Lung (tissue), 12 donors: ENCODE results near the gene DNAH3. TPM values are rescaled to one million over a fixed set of nuclear protein-coding genes. Genes with fewer than 3 reads are reported as not detected.

ENCODE experiments used
- ATAC-seq: fragments of 200-7000 bp; cut with Tn5 transposase; one replicate; pipeline ENCODE4 v1.9.1; 2020; ENCODE audit warnings: moderate number of reproducible peaks; ENCODE audit not compliant: insufficient read depth, low FRiP score
- DNase-seq, 3 donors: peaks; one replicate each; pipeline ENCODE4 v3.0.0-alpha.2; 2013 to 2017
- H3K27ac ChIP-seq, 2 donors: one replicate each; pipeline ENCODE4 v1.5.1; 2013; ENCODE audit warnings: mild to moderate bottlenecking in 2 of 2, moderate library complexity in 2 of 2, control low read depth in 1 of 2, inconsistent platforms in 1 of 2, low read depth in 1 of 2, low read length in 1 of 2
- H3K27me3 ChIP-seq, 3 donors: one replicate each; pipeline ENCODE4 v1.5.1; 2013; ENCODE audit warnings: low read length in 2 of 3; ENCODE audit not compliant: control insufficient read depth in 3 of 3, insufficient read depth in 3 of 3
- H3K36me3 ChIP-seq, 4 donors: one replicate each; pipeline ENCODE4 v1.5.1; 2013; ENCODE audit warnings: low read length in 4 of 4, mild to moderate bottlenecking in 1 of 4, moderate library complexity in 1 of 4; ENCODE audit not compliant: control insufficient read depth in 4 of 4, insufficient read depth in 4 of 4
- H3K4me1 ChIP-seq, 5 donors: one replicate each; pipeline ENCODE4 v1.5.1; 2013; ENCODE audit warnings: low read length in 5 of 5, mild to moderate bottlenecking in 2 of 5, moderate library complexity in 1 of 5; ENCODE audit not compliant: control insufficient read depth in 5 of 5, insufficient read depth in 5 of 5
- H3K4me3 ChIP-seq: one replicate; pipeline ENCODE4 v1.5.1; 2013; ENCODE audit warnings: mild to moderate bottlenecking, control low read depth, moderate library complexity
- H3K9ac ChIP-seq, 2 donors: one replicate each; pipeline ENCODE4 v1.5.1; 2013; ENCODE audit warnings: low read length in 2 of 2, control low read depth in 1 of 2; ENCODE audit not compliant: insufficient read depth in 1 of 2
- H3K9me3 ChIP-seq, 4 donors: one replicate each; pipeline ENCODE4 v1.5.1; 2013; ENCODE audit warnings: low read length in 3 of 4, mild to moderate bottlenecking in 1 of 4, moderate library complexity in 1 of 4; ENCODE audit not compliant: control insufficient read depth in 4 of 4, insufficient read depth in 3 of 4
- WGBS, 2 donors: extraction: QIAGEN DNeasy Blood & Tissue Kit; methylation state at CpG; one replicate each; pipeline ENCODE4 v1.1.7; 2013; 5-methylcytosine and 5-hydroxymethylcytosine counted together
- polyA plus RNA-seq, 2 donors: library from polyadenylated mRNA; stranded (reverse); fragments of 200-250 nt; gene quantifications; one replicate each; pipeline ENCODE4 v1.2.1, GENCODE V29; 2013
- total RNA-seq, 2 donors: library from RNA; depleted of rRNA in 1 of 2; stranded (reverse); fragments of >200 nt in 1 of 2; gene quantifications; one replicate each; pipeline ENCODE4 v1.2.1, GENCODE V29; 2014 to 2021
- TF ChIP-seq, protein P1 (sequence below): IDR thresholded peaks from 2 replicates; pipeline ENCODE4 v1.5.1; 2012; ENCODE audit warnings: mild to moderate bottlenecking; ENCODE audit errors: control extremely low read depth, extremely low read depth
- donor health status: control.
- donor health status: control.
- donor health status: Bipolar disorder and iron deficiency.
- donor health status: healthy.
- donor health status: DM: yes; HTN: yes; CAD: no.

The DNAH3 gene
- total and polyA plus RNA-seq, 4 donors, result 1.0 to 24.1 (median 12.8) TPM

DNA sequence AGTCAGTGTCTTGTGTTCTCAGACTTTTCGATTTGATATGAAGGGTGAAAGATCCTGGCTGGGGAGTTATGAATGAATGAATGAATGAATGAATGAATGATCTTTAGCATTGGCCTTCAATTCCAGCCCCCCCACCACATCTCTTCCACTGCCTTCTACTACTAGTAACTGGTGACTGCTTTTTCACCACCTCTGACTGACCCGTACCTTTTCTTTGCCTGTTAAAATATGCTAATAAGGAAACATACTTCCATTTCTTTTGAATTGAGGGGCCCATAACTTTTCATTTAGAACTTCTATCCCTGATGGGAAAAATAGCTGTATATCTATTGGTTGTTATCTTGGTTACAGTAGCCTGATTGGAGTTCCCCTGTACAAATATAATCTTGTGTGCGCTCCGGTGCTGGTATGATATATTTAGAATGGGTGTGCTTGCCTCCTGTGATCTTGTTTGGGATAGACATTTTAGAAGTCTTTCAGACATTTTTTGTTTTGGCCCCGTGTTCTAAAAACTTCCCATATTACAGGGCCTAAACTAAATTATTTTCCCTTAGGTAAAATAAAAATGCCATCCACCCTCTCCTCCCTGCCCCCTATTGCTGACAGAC lies 246.6 kb downstream of the DNAH3 start:
- Histone ChIP-seq H3K27me3 (no peaks in the 10 kb centered on the region), H3K27ac (peak overlapping the region; percentile 66 to 74), H3K4me3 (no peak overlapping the region), H3K36me3 (no peaks in the 10 kb centered on the region), H3K9me3 (no peaks in the 10 kb centered on the region), H3K9ac (no peak overlapping the region), H3K4me1 (peaks cover 5 to 47% (median 17%) of the 10 kb centered on the region in 5 donors)
- WGBS, 2 donors, result 22 to 33% methylated on average over 5 of the region's 5 CpGs
- TF ChIP-seq, protein P1, sequence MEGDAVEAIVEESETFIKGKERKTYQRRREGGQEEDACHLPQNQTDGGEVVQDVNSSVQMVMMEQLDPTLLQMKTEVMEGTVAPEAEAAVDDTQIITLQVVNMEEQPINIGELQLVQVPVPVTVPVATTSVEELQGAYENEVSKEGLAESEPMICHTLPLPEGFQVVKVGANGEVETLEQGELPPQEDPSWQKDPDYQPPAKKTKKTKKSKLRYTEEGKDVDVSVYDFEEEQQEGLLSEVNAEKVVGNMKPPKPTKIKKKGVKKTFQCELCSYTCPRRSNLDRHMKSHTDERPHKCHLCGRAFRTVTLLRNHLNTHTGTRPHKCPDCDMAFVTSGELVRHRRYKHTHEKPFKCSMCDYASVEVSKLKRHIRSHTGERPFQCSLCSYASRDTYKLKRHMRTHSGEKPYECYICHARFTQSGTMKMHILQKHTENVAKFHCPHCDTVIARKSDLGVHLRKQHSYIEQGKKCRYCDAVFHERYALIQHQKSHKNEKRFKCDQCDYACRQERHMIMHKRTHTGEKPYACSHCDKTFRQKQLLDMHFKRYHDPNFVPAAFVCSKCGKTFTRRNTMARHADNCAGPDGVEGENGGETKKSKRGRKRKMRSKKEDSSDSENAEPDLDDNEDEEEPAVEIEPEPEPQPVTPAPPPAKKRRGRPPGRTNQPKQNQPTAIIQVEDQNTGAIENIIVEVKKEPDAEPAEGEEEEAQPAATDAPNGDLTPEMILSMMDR, result no peak
- no peak for DNase-seq
- ATAC-seq, result no peak

DNA sequence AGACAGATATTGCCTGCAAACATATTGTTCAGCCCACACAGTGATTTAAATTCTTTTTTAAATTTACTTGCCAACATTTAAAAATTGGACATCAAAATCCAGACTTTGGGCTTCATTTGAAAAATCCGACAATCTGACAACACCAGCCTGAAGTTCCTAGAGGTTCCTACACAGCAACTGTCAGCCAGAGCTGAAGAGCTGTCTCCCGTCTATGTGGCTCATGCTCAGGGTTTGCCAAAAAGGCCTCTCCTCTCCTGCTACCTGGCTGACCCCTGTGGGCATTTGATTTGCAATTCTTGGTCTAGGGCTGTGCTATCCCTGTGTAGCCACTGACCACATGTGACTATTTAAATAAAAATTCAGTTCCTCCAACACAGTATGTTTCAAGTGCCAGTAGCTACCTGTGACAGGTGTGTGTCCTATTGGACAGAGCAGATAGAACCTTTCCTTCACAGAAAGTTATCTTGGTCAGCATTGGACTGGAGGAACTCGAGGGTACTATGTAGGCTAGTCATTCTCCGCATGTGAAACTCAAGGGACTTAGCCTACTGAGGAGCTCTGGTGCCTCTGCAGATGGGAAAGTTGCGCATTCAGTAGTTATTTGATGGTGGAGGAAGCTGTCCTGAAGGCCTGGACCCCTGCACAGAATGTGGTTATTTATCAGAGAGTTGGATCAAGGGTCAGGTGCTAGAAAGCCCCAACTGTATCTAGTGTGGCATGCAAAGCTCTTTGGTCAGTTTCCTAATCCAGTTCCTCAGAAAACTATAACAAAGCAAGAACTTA lies 247.3 kb downstream of the DNAH3 start:
- H3K9ac ChIP-seq, result no peak overlapping the region

DNA sequence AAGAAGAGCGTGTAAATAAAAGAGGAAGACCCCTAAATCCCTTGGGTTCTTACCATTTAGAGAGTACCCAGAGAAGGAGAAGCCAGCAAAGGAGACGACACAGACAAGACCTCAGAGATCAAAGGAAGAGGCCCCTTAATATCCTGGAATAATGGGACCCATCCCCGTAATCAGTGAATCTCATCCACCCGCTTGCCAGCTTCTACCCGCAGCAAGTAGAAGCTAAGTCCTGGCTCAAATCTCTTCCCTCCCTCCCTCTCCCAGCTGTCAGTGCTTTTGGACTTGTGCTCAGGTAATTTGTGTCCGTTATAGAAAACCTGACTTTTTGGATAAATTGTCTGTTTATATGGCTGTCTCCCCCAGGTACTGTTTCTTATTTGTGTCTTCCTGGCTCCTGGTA lies 248.2 kb downstream of the DNAH3 start:
- no peaks in the 10 kb centered on the region for H3K36me3 ChIP-seq
- no peaks in the 10 kb centered on the region for H3K9me3 ChIP-seq
- peaks cover 9 to 48% (median 21%) of the 10 kb centered on the region in 5 donors for H3K4me1 ChIP-seq
- no peaks in the 10 kb centered on the region for H3K27me3 ChIP-seq
- 90% methylated on average over 6 of the region's 6 CpGs for WGBS, 2 donors
- H3K4me3 ChIP-seq, result no peak overlapping the region
- DNase-seq (no peak), ATAC-seq (no peak)
- no peak overlapping the region for H3K9ac ChIP-seq
- peak overlapping the region in 1 of 2 donors; percentile 73 for H3K27ac ChIP-seq
- TF ChIP-seq, protein P1, result no peak

More for the DNA sequence above, 247.3 kb downstream of the DNAH3 start:
- H3K27me3 ChIP-seq, result no peaks in the 10 kb centered on the region
- H3K4me1 ChIP-seq, result peaks cover 5 to 47% (median 17%) of the 10 kb centered on the region in 5 donors
- no peak overlapping the region for H3K4me3 ChIP-seq
- WGBS, 2 donors, result 75 to 87% methylated on average over 5 of the region's 5 CpGs
- ATAC-seq (no peak), DNase-seq (no peak)
- H3K36me3 ChIP-seq, result no peaks in the 10 kb centered on the region
- peak overlapping the region; percentile 58 to 74 for H3K27ac ChIP-seq
- TF ChIP-seq, protein P1, result no peak
- no peaks in the 10 kb centered on the region for H3K9me3 ChIP-seq
